ENCODE results near the gene CDH16.

DNA sequence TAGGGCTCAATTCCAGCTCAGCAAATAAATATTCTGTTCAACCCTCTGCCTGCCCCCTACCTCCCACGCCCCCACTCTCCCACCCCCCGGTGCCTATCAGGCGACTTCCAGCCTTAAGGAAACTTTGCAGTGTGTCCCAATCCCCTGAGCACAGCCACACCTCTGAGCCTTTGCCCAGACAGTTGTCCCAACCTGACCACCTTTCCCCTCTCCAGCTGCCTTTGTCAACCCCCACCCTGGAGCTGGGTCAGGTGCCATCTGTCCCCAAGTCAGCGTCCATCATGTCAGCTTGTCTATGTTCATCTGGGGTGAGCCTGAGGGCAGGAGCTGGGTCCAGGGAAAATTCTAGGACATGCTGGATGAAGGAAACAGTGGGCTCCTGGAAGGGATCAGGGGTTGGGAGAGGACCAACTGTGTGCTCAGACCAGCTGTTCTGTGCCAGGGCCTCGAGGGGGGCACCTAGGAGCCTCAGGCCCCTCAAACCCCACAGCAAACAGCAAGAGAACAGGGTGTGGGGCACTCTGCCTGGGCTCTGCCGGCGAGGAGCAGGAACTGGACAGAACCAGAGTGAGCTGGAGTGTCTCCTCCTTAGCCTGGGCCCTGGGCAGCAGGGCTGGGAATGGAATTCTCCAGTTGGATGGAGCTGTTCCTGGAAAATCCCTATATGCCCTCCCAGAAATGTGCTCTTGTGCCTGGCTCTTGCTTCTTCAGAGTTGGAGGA lies 17.8 kb downstream of the CDH16 start:
- TF ChIP-seq POLR2AphosphoS5 (IDR thresholded peaks at IDR 0.05; ENCODE audit: low read depth, low read length), result no peak
- TF ChIP-seq, protein P1, sequence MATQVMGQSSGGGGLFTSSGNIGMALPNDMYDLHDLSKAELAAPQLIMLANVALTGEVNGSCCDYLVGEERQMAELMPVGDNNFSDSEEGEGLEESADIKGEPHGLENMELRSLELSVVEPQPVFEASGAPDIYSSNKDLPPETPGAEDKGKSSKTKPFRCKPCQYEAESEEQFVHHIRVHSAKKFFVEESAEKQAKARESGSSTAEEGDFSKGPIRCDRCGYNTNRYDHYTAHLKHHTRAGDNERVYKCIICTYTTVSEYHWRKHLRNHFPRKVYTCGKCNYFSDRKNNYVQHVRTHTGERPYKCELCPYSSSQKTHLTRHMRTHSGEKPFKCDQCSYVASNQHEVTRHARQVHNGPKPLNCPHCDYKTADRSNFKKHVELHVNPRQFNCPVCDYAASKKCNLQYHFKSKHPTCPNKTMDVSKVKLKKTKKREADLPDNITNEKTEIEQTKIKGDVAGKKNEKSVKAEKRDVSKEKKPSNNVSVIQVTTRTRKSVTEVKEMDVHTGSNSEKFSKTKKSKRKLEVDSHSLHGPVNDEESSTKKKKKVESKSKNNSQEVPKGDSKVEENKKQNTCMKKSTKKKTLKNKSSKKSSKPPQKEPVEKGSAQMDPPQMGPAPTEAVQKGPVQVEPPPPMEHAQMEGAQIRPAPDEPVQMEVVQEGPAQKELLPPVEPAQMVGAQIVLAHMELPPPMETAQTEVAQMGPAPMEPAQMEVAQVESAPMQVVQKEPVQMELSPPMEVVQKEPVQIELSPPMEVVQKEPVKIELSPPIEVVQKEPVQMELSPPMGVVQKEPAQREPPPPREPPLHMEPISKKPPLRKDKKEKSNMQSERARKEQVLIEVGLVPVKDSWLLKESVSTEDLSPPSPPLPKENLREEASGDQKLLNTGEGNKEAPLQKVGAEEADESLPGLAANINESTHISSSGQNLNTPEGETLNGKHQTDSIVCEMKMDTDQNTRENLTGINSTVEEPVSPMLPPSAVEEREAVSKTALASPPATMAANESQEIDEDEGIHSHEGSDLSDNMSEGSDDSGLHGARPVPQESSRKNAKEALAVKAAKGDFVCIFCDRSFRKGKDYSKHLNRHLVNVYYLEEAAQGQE (IDR thresholded peaks at IDR 0.05; ENCODE audit: insufficient read depth in 1 of 2, low read depth in 2 of 2, low read length in 2 of 2), result no peak
